Left ventricle myocardium inferior (tissue), 1 donor: Measurements from ENCODE around the gene CAMKMT. TPM values are rescaled to one million over a fixed set of nuclear protein-coding genes. Genes with fewer than 3 reads are reported as not detected.

Experiments
- DNase-seq: peaks from one replicate; pipeline ENCODE4 v3.0.0-alpha.2; 2020
- H3K27ac ChIP-seq: fragments of 200-600 bp; replicated peaks from 2 replicates; pipeline ENCODE4 v1.8.0; 2021
- H3K27me3 ChIP-seq: fragments of 200-600 bp; 2 replicates; pipeline ENCODE4 v1.8.0; 2021; ENCODE audit warnings: low read depth
- H3K36me3 ChIP-seq: fragments of 200-600 bp; 2 replicates; pipeline ENCODE4 v1.8.0; 2021
- H3K4me1 ChIP-seq: fragments of 200-600 bp; 2 replicates; pipeline ENCODE4 v1.8.0; 2021
- H3K4me3 ChIP-seq: fragments of 200-600 bp; 2 replicates; pipeline ENCODE4 v1.8.0; 2021; ENCODE audit warnings: mild to moderate bottlenecking, moderate library complexity
- H3K9me3 ChIP-seq: fragments of 200-600 bp; replicated peaks from 2 replicates; pipeline ENCODE4 v1.8.0; 2021
- CTCF ChIP-seq: fragments of 200-600 bp; IDR thresholded peaks from 2 replicates; pipeline ENCODE4 v1.8.0; 2021; ENCODE audit warnings: antibody characterized with exemption, mild to moderate bottlenecking, borderline replicate concordance
- intact Hi-C: fragments of 100-400 bp; cut with micrococcal nuclease; formaldehyde crosslinking; loops from one replicate; pipeline ENCODE4 v1.11.0; 2022
- total RNA-seq: library from RNA; stranded (reverse); fragmentation: NEBNext Ultra II Directional; extraction: Animal tissue kit (Norgen Biotek cat#: 25700); gene quantifications from one replicate; pipeline ENCODE4 v1.2.1, GENCODE V29; 2021
- donor health status: DM: no; HTN: yes; CAD: no; lungs with severe emphysema.

The CAMKMT gene
- total RNA-seq, 1 donor from 2014 or later: 4.8 TPM

GRCh38 chr2:44459739-44460138 lies 98.0 kb downstream of the CAMKMT start:
- Histone ChIP-seq H3K9me3 (peaks cover 15% of the 10 kb centered on the region), H3K36me3 (no peaks in the 10 kb centered on the region), H3K4me3 (no peak overlapping the region), H3K4me1 (peaks cover 6% of the 10 kb centered on the region), H3K27me3 (no peaks in the 10 kb centered on the region), H3K27ac (no peak overlapping the region)
- intact Hi-C loops: no loop called here
- DNase-seq: no peak
- no peak for TF ChIP-seq CTCF

DNA sequence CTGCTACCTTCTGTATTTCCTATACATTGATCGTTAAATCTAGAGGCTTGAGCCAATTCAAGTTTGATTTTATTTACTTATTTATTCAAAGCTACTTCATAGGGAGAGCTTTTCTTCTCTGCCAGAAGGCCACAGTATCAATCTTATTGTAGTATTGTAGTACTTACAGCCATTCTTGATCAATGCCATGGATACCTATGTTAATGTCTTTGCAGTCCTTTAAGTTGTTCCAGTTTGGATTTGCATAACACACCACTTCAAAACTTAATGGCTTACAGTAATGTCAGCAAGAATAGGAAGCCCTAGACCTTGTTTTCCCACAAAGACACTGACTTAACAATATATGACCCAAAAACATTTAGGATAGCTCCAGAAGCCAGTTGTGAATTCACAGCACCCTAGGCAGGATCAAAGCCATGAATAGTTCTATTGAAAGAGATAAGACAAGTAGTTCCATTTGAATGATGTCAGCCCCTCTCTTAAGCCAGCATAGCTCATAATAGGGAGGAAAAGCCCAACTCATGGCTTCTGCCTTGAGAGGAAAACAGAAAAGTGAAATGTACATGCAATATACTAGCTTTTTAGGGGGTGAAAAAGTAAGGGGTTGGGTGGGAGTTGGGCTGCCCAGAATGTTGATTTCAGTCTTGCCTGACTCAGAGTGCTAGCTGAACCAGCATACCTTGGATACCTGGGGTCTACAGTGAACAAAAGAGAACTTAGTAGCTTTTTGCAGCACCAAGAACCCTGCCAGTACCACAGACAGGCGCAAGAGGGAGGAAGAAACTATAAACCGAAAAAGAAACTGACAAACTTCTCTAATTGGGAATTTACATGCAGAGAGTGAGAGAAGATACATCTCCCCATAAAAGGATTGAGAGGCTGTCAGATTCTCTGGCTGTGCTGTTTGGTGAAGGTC lies 101.4 kb downstream of the CAMKMT start:
- intact Hi-C loops: no loop called here
- H3K4me1 ChIP-seq: peaks cover 6% of the 10 kb centered on the region
- no peak for DNase-seq
- H3K4me3 ChIP-seq: no peak overlapping the region
- peaks cover 40% of the 10 kb centered on the region for H3K9me3 ChIP-seq
- TF ChIP-seq CTCF: no peak
- H3K36me3 ChIP-seq: no peaks in the 10 kb centered on the region
- no peaks in the 10 kb centered on the region for H3K27me3 ChIP-seq
- no peak overlapping the region for H3K27ac ChIP-seq

DNA sequence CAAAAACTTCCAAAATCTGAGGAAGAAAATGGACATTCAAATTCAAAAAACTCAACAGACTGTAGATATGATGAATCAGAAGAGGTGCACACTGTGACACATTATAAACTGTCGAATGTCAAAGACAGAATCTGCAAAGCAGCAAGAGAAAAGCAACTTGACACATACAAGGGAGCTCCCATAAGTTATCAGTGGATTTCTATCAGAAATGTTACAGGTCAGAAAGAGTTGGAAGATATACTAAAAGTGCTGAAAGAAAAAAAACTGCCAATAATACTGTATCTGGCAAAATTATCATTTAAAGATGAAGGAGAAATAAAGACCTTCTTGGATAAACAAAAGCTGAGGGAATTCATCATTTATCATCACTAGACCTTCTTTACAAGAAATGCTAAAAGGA lies 102.7 kb downstream of the CAMKMT start:
- no peaks in the 10 kb centered on the region for H3K27me3 ChIP-seq
- H3K4me3 ChIP-seq: no peak overlapping the region
- intact Hi-C loops: no loop called here
- no peaks in the 10 kb centered on the region for H3K36me3 ChIP-seq
- H3K4me1 ChIP-seq: peaks cover 6% of the 10 kb centered on the region
- no peak for DNase-seq
- H3K27ac ChIP-seq: no peak overlapping the region
- no peak for TF ChIP-seq CTCF
- peaks cover 40% of the 10 kb centered on the region for H3K9me3 ChIP-seq

- no peak overlapping the region for H3K27ac ChIP-seq
- DNase-seq: no peak
Measured at GRCh38 chr2:44470151-44470550, 108.4 kb downstream of the CAMKMT start.

More at GRCh38 chr2:44470151-44470550, 108.4 kb downstream of the CAMKMT start:
- H3K4me1 ChIP-seq: no peaks in the 10 kb centered on the region
- no peaks in the 10 kb centered on the region for H3K36me3 ChIP-seq
- intact Hi-C loops: loop anchor here (10.0 kb wide), 1 partner anchor 485 kb away; no protein-coding TSS in a partner anchor
- H3K27me3 ChIP-seq: no peaks in the 10 kb centered on the region
- no peak for TF ChIP-seq CTCF
- H3K4me3 ChIP-seq: no peak overlapping the region
- H3K9me3 ChIP-seq: peaks cover 21% of the 10 kb centered on the region
